H1 (cell line): Measurements from ENCODE around the gene SLC12A7.

Experiments used
- CEBPB ChIP-seq: IDR thresholded peaks from 2 replicates; pipeline ENCODE4 v1.6.1; 2012; ENCODE audit warnings: low read depth, low read length
- CTBP2 ChIP-seq: IDR thresholded peaks from 2 replicates; pipeline ENCODE4 v1.7.0; 2011; ENCODE audit warnings: borderline replicate concordance, mild to moderate bottlenecking, moderate library complexity, mixed read lengths, low read length; ENCODE audit not compliant: insufficient read depth, insufficient read length
- JUN ChIP-seq: IDR thresholded peaks from 2 replicates; pipeline ENCODE4 v1.6.1; 2011; ENCODE audit warnings: low read depth, mild to moderate bottlenecking, improper control_type of control experiment, low read length
- NANOG ChIP-seq: IDR thresholded peaks from 2 replicates; pipeline ENCODE4 v1.6.1; 2011; ENCODE audit warnings: low read length, low read depth, mild to moderate bottlenecking, inconsistent platforms; ENCODE audit not compliant: insufficient read depth, poor library complexity, severe bottlenecking
- RAD21 ChIP-seq, 2 experiments: IDR thresholded peaks in 1 of 2; conservative IDR thresholded peaks in 1 of 2; 2 replicates each; pipeline ENCODE4 v1.6.1; 2011; ENCODE audit warnings: low read depth in 2 of 2, low read length in 2 of 2, improper control_type of control experiment in 1 of 2, inconsistent platforms in 1 of 2, mild to moderate bottlenecking in 1 of 2, moderate library complexity in 1 of 2
- RFX5 ChIP-seq: IDR thresholded peaks from 2 replicates; pipeline ENCODE4 v1.6.1; 2011; ENCODE audit warnings: low read depth, low read length, improper control_type of control experiment, borderline replicate concordance
- SUZ12 ChIP-seq: fragments of 200-600 bp; sonication (generic); IDR thresholded peaks from 2 replicates; pipeline ENCODE4 v1.6.1; 2012; ENCODE audit warnings: mild to moderate bottlenecking, inconsistent platforms, low read length, moderate library complexity, mixed read lengths
- YY1 ChIP-seq: IDR thresholded peaks from 2 replicates; pipeline ENCODE4 v1.6.1; 2011; ENCODE audit warnings: low read depth, mild to moderate bottlenecking, low read length
- TF ChIP-seq, protein P1 (sequence below), 3 experiments: IDR thresholded peaks; 1 replicate in 2 of 3; 2 replicates in 1 of 3; pipeline versions ENCODE4 v1.5.1 to v1.6.1; 2011; ENCODE audit warnings: low read length in 3 of 3, mild to moderate bottlenecking in 3 of 3, inconsistent platforms in 2 of 3, low read depth in 1 of 3, moderate library complexity in 1 of 3; ENCODE audit not compliant: insufficient read depth in 1 of 3; ENCODE audit errors: control extremely low read depth in 1 of 3
- TF ChIP-seq, protein P2 (sequence below): IDR thresholded peaks from 2 replicates; pipeline ENCODE4 v1.6.1; 2011; ENCODE audit warnings: low read depth, mild to moderate bottlenecking, low read length; ENCODE audit not compliant: insufficient read depth

DNA sequence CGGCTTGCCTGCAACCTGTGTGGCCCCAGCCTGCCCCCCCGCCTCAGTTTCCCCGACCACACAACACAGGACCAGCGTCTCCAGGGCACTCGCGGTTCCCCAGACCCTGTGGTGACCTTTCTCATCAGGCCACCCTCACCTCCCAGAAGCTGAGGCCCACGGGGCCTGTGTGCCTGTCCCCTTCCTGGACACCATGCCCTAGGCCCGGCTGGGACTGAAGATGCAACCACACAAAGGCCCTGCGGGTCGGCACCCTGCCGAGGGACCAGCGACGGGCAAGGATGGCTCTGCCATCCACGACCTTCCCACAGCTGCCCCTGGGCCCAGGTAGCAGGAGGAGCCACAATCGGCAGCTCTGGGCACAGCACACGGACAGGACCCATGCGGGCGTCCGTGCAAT lies 34.8 kb downstream of the SLC12A7 start:
- TF ChIP-seq, protein P1, sequence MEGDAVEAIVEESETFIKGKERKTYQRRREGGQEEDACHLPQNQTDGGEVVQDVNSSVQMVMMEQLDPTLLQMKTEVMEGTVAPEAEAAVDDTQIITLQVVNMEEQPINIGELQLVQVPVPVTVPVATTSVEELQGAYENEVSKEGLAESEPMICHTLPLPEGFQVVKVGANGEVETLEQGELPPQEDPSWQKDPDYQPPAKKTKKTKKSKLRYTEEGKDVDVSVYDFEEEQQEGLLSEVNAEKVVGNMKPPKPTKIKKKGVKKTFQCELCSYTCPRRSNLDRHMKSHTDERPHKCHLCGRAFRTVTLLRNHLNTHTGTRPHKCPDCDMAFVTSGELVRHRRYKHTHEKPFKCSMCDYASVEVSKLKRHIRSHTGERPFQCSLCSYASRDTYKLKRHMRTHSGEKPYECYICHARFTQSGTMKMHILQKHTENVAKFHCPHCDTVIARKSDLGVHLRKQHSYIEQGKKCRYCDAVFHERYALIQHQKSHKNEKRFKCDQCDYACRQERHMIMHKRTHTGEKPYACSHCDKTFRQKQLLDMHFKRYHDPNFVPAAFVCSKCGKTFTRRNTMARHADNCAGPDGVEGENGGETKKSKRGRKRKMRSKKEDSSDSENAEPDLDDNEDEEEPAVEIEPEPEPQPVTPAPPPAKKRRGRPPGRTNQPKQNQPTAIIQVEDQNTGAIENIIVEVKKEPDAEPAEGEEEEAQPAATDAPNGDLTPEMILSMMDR (IDR thresholded peaks at IDR 0.05; ENCODE audit: control extremely low read depth in 1 of 3, insufficient read depth in 1 of 3, low read depth in 1 of 3, low read length in 3 of 3), result no peak
- TF ChIP-seq CTBP2 (no peak), CEBPB (no peak), YY1 (no peak), RFX5 (no peak), JUN (no peak), RAD21 (IDR thresholded peaks at IDR 0.05 in 1 of 2, conservative IDR thresholded peaks at IDR 0.05 in 1 of 2; ENCODE audit: low read depth in 2 of 2, low read length in 2 of 2) (no peak), SUZ12 (no peak), NANOG (no peak)
- TF ChIP-seq, protein P2, sequence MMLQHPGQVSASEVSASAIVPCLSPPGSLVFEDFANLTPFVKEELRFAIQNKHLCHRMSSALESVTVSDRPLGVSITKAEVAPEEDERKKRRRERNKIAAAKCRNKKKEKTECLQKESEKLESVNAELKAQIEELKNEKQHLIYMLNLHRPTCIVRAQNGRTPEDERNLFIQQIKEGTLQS, result no peak
